Suprapubic skin (tissue), 3 donors: ENCODE measurements around the gene SLC2A4RG.

Experiments used
- CTCF ChIP-seq, 2 donors: fragments of 200-600 bp in 1 of 2; fragments of 450-650 bp in 1 of 2; sonication (generic) in 1 of 2; IDR thresholded peaks; one replicate each; pipeline ENCODE4 v1.5.1; 2016 to 2019; ENCODE audit warnings: antibody characterized with exemption in 2 of 2, mild to moderate bottlenecking in 1 of 2, moderate library complexity in 1 of 2
- POLR2A ChIP-seq, 2 donors: fragments of 450-650 bp; IDR thresholded peaks; one replicate each; pipeline ENCODE4 v1.6.1; 2017; ENCODE audit warnings: antibody characterized with exemption in 2 of 2, mild to moderate bottlenecking in 2 of 2, moderate library complexity in 2 of 2

GRCh38 chr20:63743210-63743970 lies 3.8 kb downstream of the SLC2A4RG start:
- TF ChIP-seq CTCF (IDR thresholded peaks at IDR 0.05) (no peak), POLR2A (IDR thresholded peaks at IDR 0.05) (no peak)
